H1 (cell line): ENCODE measurements around the gene ERC1. TPM values are rescaled to one million over a fixed set of nuclear protein-coding genes. Genes with fewer than 3 reads are reported as not detected.

Experiments
- CTCF ChIA-PET: fragments of 300-600 bp; sonication (Branson Sonifier 250); formaldehyde crosslinking; loops from one replicate; lab custom pipeline; 2021; ENCODE audit not compliant: partially characterized antibody; lab: Charles Lee
- POLR2A ChIA-PET: fragments of 300-600 bp; sonication (Branson Sonifier 250); formaldehyde crosslinking; loops from one replicate; lab custom pipeline; 2021; ENCODE audit warnings: inconsistent platforms; ENCODE audit not compliant: partially characterized antibody; lab: Charles Lee
- DNase-seq, 2 experiments: peaks; one replicate each; pipeline versions ENCODE4 v3.0.0 to v3.0.0-alpha.2; 2010 to 2022; ENCODE audit warnings: low spot score in 2 of 2, low read depth in 1 of 2, mixed read lengths in 1 of 2
- FAIRE-seq: peaks from 2 replicates; lab custom pipeline; 2011; peaks lifted over from hg19 to GRCh38; lab: Jason Lieb, UNC
- H2AFZ ChIP-seq: 2 replicates; pipeline ENCODE4 v1.8.1; 2012; ENCODE audit warnings: low read length, inconsistent platforms
- H2AK5ac ChIP-seq: 2 replicates; pipeline ENCODE4 v1.6.1; 2013; ENCODE audit warnings: low read depth, low read length
- H2BK120ac ChIP-seq: replicated peaks from 2 replicates; pipeline ENCODE3; 2013; ENCODE audit warnings: low read depth, low read length, inconsistent platforms
- H2BK12ac ChIP-seq: 2 replicates; pipeline ENCODE4 v1.6.1; 2013; ENCODE audit warnings: low read depth, low read length
- H2BK15ac ChIP-seq: 2 replicates; pipeline ENCODE4 v1.6.1; 2013; ENCODE audit warnings: low read length
- H2BK20ac ChIP-seq: 2 replicates; pipeline ENCODE4 v1.6.1; 2013; ENCODE audit warnings: low read length
- H2BK5ac ChIP-seq: 2 replicates; pipeline ENCODE4 v1.6.1; 2013; ENCODE audit warnings: low read depth, low read length
- H3K14ac ChIP-seq: 2 replicates; pipeline ENCODE4 v1.6.1; 2013; ENCODE audit warnings: inconsistent platforms; ENCODE audit not compliant: insufficient read length
- H3K18ac ChIP-seq: 2 replicates; pipeline ENCODE4 v1.6.1; 2013; ENCODE audit warnings: low read length; ENCODE audit errors: extremely low read depth
- H3K23ac ChIP-seq: 2 replicates; pipeline ENCODE4 v1.6.1; 2013; ENCODE audit warnings: inconsistent platforms; ENCODE audit not compliant: insufficient read length
- H3K23me2 ChIP-seq: 2 replicates; pipeline ENCODE4 v1.6.1; 2013; ENCODE audit warnings: low read depth, low read length
- H3K27ac ChIP-seq: 2 replicates; pipeline ENCODE4 v1.6.1; 2011; ENCODE audit warnings: low read depth, low read length, inconsistent platforms
- H3K27me3 ChIP-seq, 4 experiments: replicated peaks in 1 of 4; 1 replicate in 1 of 4; 2 replicates in 3 of 4; pipeline versions ENCODE4 v1.6.1 to v1.8.1; 2011 to 2013; ENCODE audit warnings: low read length in 3 of 4, mild to moderate bottlenecking in 3 of 4, inconsistent platforms in 2 of 4, mixed read lengths in 2 of 4, moderate library complexity in 1 of 4; ENCODE audit not compliant: control insufficient read depth in 3 of 4, insufficient read depth in 3 of 4; ENCODE audit errors: extremely low read depth in 1 of 4
- H3K36me3 ChIP-seq, 4 experiments: 2 replicates each; pipeline versions ENCODE4 v1.6.1 to v1.8.1; 2011 to 2013; ENCODE audit warnings: mild to moderate bottlenecking in 4 of 4, low read length in 3 of 4, moderate library complexity in 2 of 4, control low read depth in 1 of 4, inconsistent platforms in 1 of 4; ENCODE audit not compliant: insufficient read depth in 4 of 4, control insufficient read depth in 2 of 4
- H3K4ac ChIP-seq: replicated peaks from 2 replicates; pipeline ENCODE3; 2013; ENCODE audit warnings: low read length, low read depth, mixed read lengths, inconsistent platforms; ENCODE audit not compliant: insufficient read length
- H3K4me1 ChIP-seq, 4 experiments: replicated peaks in 1 of 4; 1 replicate in 1 of 4; 2 replicates in 3 of 4; pipeline versions ENCODE4 v1.6.1 to v1.8.1; 2011 to 2013; ENCODE audit warnings: low read length in 3 of 4, inconsistent platforms in 2 of 4, mixed read lengths in 1 of 4; ENCODE audit not compliant: insufficient read depth in 4 of 4, control insufficient read depth in 3 of 4
- H3K4me2 ChIP-seq, 2 experiments: 2 replicates each; pipeline versions ENCODE4 v1.6.1 to v1.8.1; 2011 to 2013; ENCODE audit warnings: low read depth in 2 of 2, low read length in 2 of 2, control low read depth in 1 of 2, inconsistent platforms in 1 of 2, mild to moderate bottlenecking in 1 of 2; ENCODE audit not compliant: insufficient read depth in 1 of 2
- H3K4me3 ChIP-seq, 4 experiments: fragments of 200-600, 300-600 bp in 1 of 4; sonication (generic), shearing (Covaris generic), sonication (Bioruptor Twin) in 1 of 4; 2 replicates each; pipeline versions ENCODE4 v1.5.1 to v1.8.1; 2011 to 2016; ENCODE audit warnings: low read length in 4 of 4, low read depth in 3 of 4, control low read depth in 2 of 4, inconsistent platforms in 2 of 4, mild to moderate bottlenecking in 2 of 4, mixed read lengths in 1 of 4, moderate library complexity in 1 of 4; ENCODE audit not compliant: insufficient read depth in 2 of 4; ENCODE audit errors: extremely low read depth in 1 of 4
- H3K56ac ChIP-seq: replicated peaks from 2 replicates; pipeline ENCODE3; 2013; ENCODE audit warnings: low read depth, mild to moderate bottlenecking, mixed read lengths, low read length, inconsistent platforms; ENCODE audit not compliant: insufficient read length
- H3K79me1 ChIP-seq: 2 replicates; pipeline ENCODE4 v1.6.1; 2013; ENCODE audit warnings: low read depth, low read length, control low read depth
- H3K79me2 ChIP-seq, 2 experiments: 2 replicates each; pipeline versions ENCODE4 v1.6.1 to v1.8.1; 2012 to 2013; ENCODE audit warnings: low read length in 2 of 2, mild to moderate bottlenecking in 2 of 2, inconsistent platforms in 1 of 2; ENCODE audit not compliant: insufficient read depth in 2 of 2, control insufficient read depth in 1 of 2
- H3K9ac ChIP-seq, 4 experiments: replicated peaks in 1 of 4; 1 replicate in 1 of 4; 2 replicates in 3 of 4; pipeline versions ENCODE4 v1.6.1 to v1.8.1; 2011 to 2013; ENCODE audit warnings: low read depth in 3 of 4, low read length in 3 of 4, control low read depth in 2 of 4, mild to moderate bottlenecking in 2 of 4, moderate library complexity in 2 of 4, inconsistent platforms in 1 of 4; ENCODE audit errors: extremely low read depth in 1 of 4
- H3K9me3 ChIP-seq, 2 experiments: 2 replicates each; pipeline versions ENCODE4 v1.6.1 to v1.8.1; 2012 to 2013; ENCODE audit warnings: mild to moderate bottlenecking in 2 of 2, moderate library complexity in 2 of 2, control low read depth in 1 of 2, inconsistent platforms in 1 of 2, low read depth in 1 of 2, low read length in 1 of 2, mixed read lengths in 1 of 2; ENCODE audit not compliant: insufficient read depth in 2 of 2
- H4K20me1 ChIP-seq, 2 experiments: replicated peaks in 1 of 2; 2 replicates each; pipeline versions ENCODE3 to v1.8.1; 2011 to 2013; ENCODE audit warnings: inconsistent platforms in 2 of 2, low read length in 2 of 2, mild to moderate bottlenecking in 1 of 2; ENCODE audit not compliant: insufficient read depth in 2 of 2, control insufficient read depth in 1 of 2
- H4K5ac ChIP-seq: 2 replicates; pipeline ENCODE4 v1.6.1; 2013; ENCODE audit warnings: low read length, low read depth, mixed read lengths, inconsistent platforms; ENCODE audit not compliant: insufficient read length
- H4K8ac ChIP-seq: 2 replicates; pipeline ENCODE4 v1.8.0; 2013; ENCODE audit warnings: mild to moderate bottlenecking, moderate library complexity, low read length, inconsistent platforms; ENCODE audit not compliant: insufficient read depth; ENCODE audit errors: extremely low read depth
- H4K91ac ChIP-seq: replicated peaks from 2 replicates; pipeline ENCODE3; 2013; ENCODE audit warnings: low read length, mixed read lengths, inconsistent platforms; ENCODE audit not compliant: insufficient read length
- BACH1 ChIP-seq: IDR thresholded peaks from 2 replicates; pipeline ENCODE4 v1.6.1; 2012; ENCODE audit warnings: low read length, improper control_type of control experiment
- BRCA1 ChIP-seq: IDR thresholded peaks from 2 replicates; pipeline ENCODE4 v1.6.1; 2012; ENCODE audit warnings: low read depth, low read length, improper control_type of control experiment
- EGR1 ChIP-seq: IDR thresholded peaks from 2 replicates; pipeline ENCODE4 v1.6.1; 2011; ENCODE audit warnings: low read depth, low read length, borderline replicate concordance
- EZH2 ChIP-seq: fragments of 200-600 bp; sonication (generic); IDR thresholded peaks from 2 replicates; pipeline ENCODE4 v1.7.1; 2012; ENCODE audit warnings: low read depth, mild to moderate bottlenecking, moderate library complexity, low read length, inconsistent platforms; ENCODE audit not compliant: severe bottlenecking
- KDM5A ChIP-seq: fragments of 200-600 bp; IDR thresholded peaks from 2 replicates; pipeline ENCODE4 v1.7.1; 2012; ENCODE audit warnings: mild to moderate bottlenecking, low read length, inconsistent platforms, mixed read lengths
- NRF1 ChIP-seq: IDR thresholded peaks from 2 replicates; pipeline ENCODE4 v1.6.1; 2011; ENCODE audit warnings: mild to moderate bottlenecking, low read depth, low read length, improper control_type of control experiment
- POLR2AphosphoS5 ChIP-seq: IDR thresholded peaks from 2 replicates; pipeline ENCODE4 v1.6.1; 2011; ENCODE audit warnings: low read depth, low read length
- SIRT6 ChIP-seq: IDR thresholded peaks from one replicate; pipeline ENCODE4 v1.7.1; 2012; ENCODE audit warnings: low read length, inconsistent platforms
- TBP ChIP-seq: IDR thresholded peaks from 2 replicates; pipeline ENCODE4 v1.6.1; 2011; ENCODE audit warnings: low read depth, low read length, improper control_type of control experiment
- WGBS, 2 experiments: shearing (Covaris generic) in 1 of 2; methylation state at CpG; one replicate each; pipeline versions ENCODE4 v1.1.6 to v1.1.7; 2013 to 2015; ENCODE audit warnings: low lambda C conversion rate in 2 of 2, mixed read lengths in 2 of 2, inconsistent platforms in 1 of 2, low coverage in 1 of 2, missing lambda C conversion rate in 1 of 2; ENCODE audit not compliant: insufficient replicate concordance in 2 of 2, insufficient coverage in 1 of 2, insufficient read length in 1 of 2; ENCODE audit errors: extremely low coverage in 1 of 2, missing lambda C conversion rate in 1 of 2; 5-methylcytosine and 5-hydroxymethylcytosine counted together
- polyA plus RNA-seq, 7 experiments: library from polyadenylated mRNA; depleted of rRNA in 3 of 7; stranded (reverse) in 5 of 7; unstranded in 2 of 7; fragments of >200 nt in 5 of 7; fragments of 200-250 nt in 2 of 7; gene quantifications; 1 replicate in 5 of 7; 2 replicates in 1 of 7; 4 replicates in 1 of 7; pipeline versions ENCODE4 v1.2.1 to v1.2.3, GENCODE V29; 2011 to 2013; ENCODE audit warnings: missing spikeins in 2 of 7, mixed read lengths in 2 of 7
- total RNA-seq: library from RNA; stranded (reverse); fragmentation: NEBNext Ultra II Directional; extraction: Animal tissue kit (Norgen Biotek cat#: 25700); gene quantifications from 2 replicates; pipeline ENCODE4 v1.2.1, GENCODE V29; 2021
- TF ChIP-seq, protein P1 (sequence below): IDR thresholded peaks from 2 replicates; pipeline ENCODE4 v1.6.1; 2011; ENCODE audit warnings: low read depth, mild to moderate bottlenecking, low read length; ENCODE audit not compliant: insufficient read depth

ERC1 gene
- total and polyA plus RNA-seq, 2 of the 8 experiments (the other 6 are each of a cell fraction or from before 2014, with no cell fraction given) = 7.8 to 45.7 TPM

GRCh38 chr12:1273051-1273450 is 282.0 kb downstream of the ERC1 start:
- no peaks in the 10 kb centered on the region for H3K79me2 ChIP-seq
- H3K14ac ChIP-seq = no peak overlapping the region
- no peak for DNase-seq
- no peak overlapping the region for H2BK12ac ChIP-seq
- FAIRE-seq = no peak
- H3K23ac ChIP-seq = no peak overlapping the region
- TF ChIP-seq BRCA1 (no peak), SIRT6 (no peak), EGR1 (no peak), POLR2AphosphoS5 (no peak), TBP (no peak), KDM5A (no peak), EZH2 (no peak), NRF1 (no peak), BACH1 (no peak)
- TF ChIP-seq, protein P1, sequence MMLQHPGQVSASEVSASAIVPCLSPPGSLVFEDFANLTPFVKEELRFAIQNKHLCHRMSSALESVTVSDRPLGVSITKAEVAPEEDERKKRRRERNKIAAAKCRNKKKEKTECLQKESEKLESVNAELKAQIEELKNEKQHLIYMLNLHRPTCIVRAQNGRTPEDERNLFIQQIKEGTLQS = no peak
- TF ChIP-seq, all 59 proteins: peak for 0
- ChIA-PET CTCF (interaction anchor here (0.7 kb wide), 1 partner anchor 23 kb away, joined by 3 read pairs; no protein-coding TSS in a partner anchor), POLR2A (no interaction called here)
- H3K18ac ChIP-seq = no peak overlapping the region
- no peaks in the 10 kb centered on the region for H3K9me3 ChIP-seq
- H2AFZ ChIP-seq = no peak overlapping the region
- H3K4me2 ChIP-seq = no peak overlapping the region
- H2BK120ac ChIP-seq = no peak overlapping the region
- no peak overlapping the region for H4K91ac ChIP-seq
- 86% methylated on average over 5 of the region's 5 CpGs; no CpG with 5 or more reads in 1 of the 2 experiments for WGBS, 2 experiments
- H3K36me3 ChIP-seq = no peaks in the 10 kb centered on the region
- H3K9ac ChIP-seq = no peak overlapping the region
- no peaks in the 10 kb centered on the region for H3K79me1 ChIP-seq
- H2AK5ac ChIP-seq = no peak overlapping the region
- H2BK15ac ChIP-seq = no peak overlapping the region
- no peak overlapping the region for H2BK20ac ChIP-seq
- peaks cover 0 to 1% of the 10 kb centered on the region in 2 experiments for H4K20me1 ChIP-seq
- H2BK5ac ChIP-seq = no peak overlapping the region
- H3K4me1 ChIP-seq = no peaks in the 10 kb centered on the region
- no peak overlapping the region for H4K5ac ChIP-seq
- H3K56ac ChIP-seq = no peak overlapping the region
- no peaks in the 10 kb centered on the region for H3K27me3 ChIP-seq
- no peaks in the 10 kb centered on the region for H3K23me2 ChIP-seq
- no peak overlapping the region for H4K8ac ChIP-seq
- H3K27ac ChIP-seq = no peak overlapping the region
- H3K4me3 ChIP-seq = no peak overlapping the region
- no peak overlapping the region for H3K4ac ChIP-seq
